HEK293T (cell line): ENCODE results near the gene DCBLD1.

Experiments
- CTCF ChIA-PET: fragments of 350-600 bp; formaldehyde crosslinking; extraction: SDS; loops from one replicate; lab custom pipeline; 2021; ENCODE audit warnings: antibody characterized with exemption, inconsistent platforms; lab: Yijun Ruan, JAX
- POLR2A ChIA-PET: fragments of 350-600 bp; formaldehyde crosslinking; extraction: SDS; loops from one replicate; lab custom pipeline; 2020; ENCODE audit warnings: antibody characterized with exemption, inconsistent platforms; lab: Yijun Ruan, JAX
- DNase-seq: peaks from one replicate; pipeline ENCODE4 v3.0.0; 2012; ENCODE audit warnings: mixed read lengths; ENCODE audit errors: extremely low spot score
- ARNT ChIP-seq: fragments of 450-650 bp; IDR thresholded peaks from 2 replicates; pipeline ENCODE4 v1.6.1; 2017; ENCODE audit warnings: mild to moderate bottlenecking
- BHLHE40 ChIP-seq: fragments of 450-650 bp; IDR thresholded peaks from 2 replicates; pipeline ENCODE4 v1.6.1; 2016; ENCODE audit warnings: mild to moderate bottlenecking, moderate library complexity, borderline replicate concordance
- CTBP1 ChIP-seq: fragments of 450-650 bp; IDR thresholded peaks from 2 replicates; pipeline ENCODE4 v1.6.1; 2016; ENCODE audit warnings: borderline replicate concordance
- ELF4 ChIP-seq: fragments of 450-650 bp; IDR thresholded peaks from 2 replicates; pipeline ENCODE4 v1.6.1; 2017; ENCODE audit warnings: antibody characterized with exemption
- FOXA1 ChIP-seq: fragments of 450-650 bp; IDR thresholded peaks from 2 replicates; pipeline ENCODE4 v1.6.1; 2016; ENCODE audit warnings: mild to moderate bottlenecking
- FOXK2 ChIP-seq: fragments of 450-650 bp; IDR thresholded peaks from 2 replicates; pipeline ENCODE4 v1.6.1; 2016; ENCODE audit warnings: mild to moderate bottlenecking
- FOXM1 ChIP-seq: fragments of 450-650 bp; IDR thresholded peaks from 2 replicates; pipeline ENCODE4 v1.6.1; 2017; ENCODE audit warnings: mild to moderate bottlenecking, borderline replicate concordance
- HDGF ChIP-seq: fragments of 450-650 bp; IDR thresholded peaks from 2 replicates; pipeline ENCODE4 v1.6.1; 2017; ENCODE audit warnings: antibody characterized with exemption, borderline replicate concordance
- L3MBTL2 ChIP-seq: fragments of 450-650 bp; conservative IDR thresholded peaks from 2 replicates; pipeline ENCODE4 v1.6.1; 2016; ENCODE audit warnings: mild to moderate bottlenecking
- LEF1 ChIP-seq: fragments of 450-650 bp; IDR thresholded peaks from 2 replicates; pipeline ENCODE4 v1.6.1; 2017; ENCODE audit warnings: mild to moderate bottlenecking, borderline replicate concordance
- NFRKB ChIP-seq: fragments of 450-650 bp; IDR thresholded peaks from 2 replicates; pipeline ENCODE4 v1.6.1; 2016; ENCODE audit warnings: mild to moderate bottlenecking, moderate library complexity
- SP1 ChIP-seq: fragments of 450-650 bp; IDR thresholded peaks from 2 replicates; pipeline ENCODE4 v1.6.1; 2017
- SUZ12 ChIP-seq: fragments of 450-650 bp; IDR thresholded peaks from 2 replicates; pipeline ENCODE4 v1.6.1; 2016; ENCODE audit warnings: mild to moderate bottlenecking
- TARDBP ChIP-seq: fragments of 450-650 bp; IDR thresholded peaks from 2 replicates; pipeline ENCODE4 v1.6.1; 2016
- ZNF384 ChIP-seq: fragments of 450-650 bp; IDR thresholded peaks from 2 replicates; pipeline ENCODE4 v1.6.1; 2016
- TF ChIP-seq, protein P1 (sequence below): fragments of 450-650 bp; IDR thresholded peaks from 2 replicates; pipeline ENCODE4 v1.6.1; 2016

Gene DCBLD1

GRCh38 chr6:117542493-117542892 lies 60.0 kb downstream of the DCBLD1 start:
- no peak for TF ChIP-seq HDGF
- no peak for TF ChIP-seq FOXA1
- TF ChIP-seq NFRKB: no peak
- TF ChIP-seq FOXK2: no peak
- TF ChIP-seq ZNF384: no peak
- TF ChIP-seq, protein P1, sequence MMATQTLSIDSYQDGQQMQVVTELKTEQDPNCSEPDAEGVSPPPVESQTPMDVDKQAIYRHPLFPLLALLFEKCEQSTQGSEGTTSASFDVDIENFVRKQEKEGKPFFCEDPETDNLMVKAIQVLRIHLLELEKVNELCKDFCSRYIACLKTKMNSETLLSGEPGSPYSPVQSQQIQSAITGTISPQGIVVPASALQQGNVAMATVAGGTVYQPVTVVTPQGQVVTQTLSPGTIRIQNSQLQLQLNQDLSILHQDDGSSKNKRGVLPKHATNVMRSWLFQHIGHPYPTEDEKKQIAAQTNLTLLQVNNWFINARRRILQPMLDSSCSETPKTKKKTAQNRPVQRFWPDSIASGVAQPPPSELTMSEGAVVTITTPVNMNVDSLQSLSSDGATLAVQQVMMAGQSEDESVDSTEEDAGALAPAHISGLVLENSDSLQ: no peak
- TF ChIP-seq ARNT: no peak
- TF ChIP-seq FOXM1: no peak
- POLR2A ChIA-PET: no interaction called here
- CTCF ChIA-PET: no interaction called here
- no peak for DNase-seq

DNA sequence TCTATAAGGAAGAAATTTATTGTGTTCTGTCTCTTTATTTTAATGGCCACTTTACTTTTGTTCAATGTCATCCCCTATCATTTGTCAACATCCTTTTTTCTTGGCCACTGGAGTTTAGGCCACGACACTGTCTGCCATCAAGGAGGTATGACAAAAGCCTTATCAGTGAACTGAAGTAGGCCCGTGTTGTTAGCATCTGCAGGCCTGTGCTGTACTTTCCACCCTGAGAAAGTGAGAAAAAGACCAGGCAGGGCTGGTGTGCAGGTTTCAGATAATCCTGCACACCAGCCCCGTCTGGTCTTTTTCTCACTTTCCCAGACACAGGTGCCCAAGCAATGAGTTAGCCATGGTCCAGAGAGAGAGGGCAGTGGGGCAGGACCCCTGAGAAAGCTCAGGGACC lies 62.2 kb downstream of the DCBLD1 start:
- POLR2A ChIA-PET: no interaction called here
- DNase-seq: no peak
- CTCF ChIA-PET: interaction anchor here (0.6 kb wide), 1 partner anchor 10 kb away, joined by 6 read pairs; no protein-coding TSS in a partner anchor
- no peak for TF ChIP-seq NFRKB
- TF ChIP-seq L3MBTL2: no peak
- TF ChIP-seq SP1: no peak
- TF ChIP-seq LEF1: no peak
- no peak for TF ChIP-seq FOXA1
- no peak for TF ChIP-seq SUZ12
- TF ChIP-seq CTBP1: no peak
- TF ChIP-seq FOXK2: no peak

- ChIA-PET POLR2A (no interaction called here), CTCF (interaction anchor here (0.6 kb wide), 1 partner anchor 10 kb away, joined by 6 read pairs; no protein-coding TSS in a partner anchor)
- DNase-seq: no peak
- TF ChIP-seq ARNT (no peak), LEF1 (no peak), FOXM1 (no peak), FOXK2 (no peak)
- TF ChIP-seq, protein P1: peak; percentile 21; the same call in 1 of the 2 replicates
Observed at GRCh38 chr6:117545161-117545595, 62.7 kb downstream of the DCBLD1 start.

DNA sequence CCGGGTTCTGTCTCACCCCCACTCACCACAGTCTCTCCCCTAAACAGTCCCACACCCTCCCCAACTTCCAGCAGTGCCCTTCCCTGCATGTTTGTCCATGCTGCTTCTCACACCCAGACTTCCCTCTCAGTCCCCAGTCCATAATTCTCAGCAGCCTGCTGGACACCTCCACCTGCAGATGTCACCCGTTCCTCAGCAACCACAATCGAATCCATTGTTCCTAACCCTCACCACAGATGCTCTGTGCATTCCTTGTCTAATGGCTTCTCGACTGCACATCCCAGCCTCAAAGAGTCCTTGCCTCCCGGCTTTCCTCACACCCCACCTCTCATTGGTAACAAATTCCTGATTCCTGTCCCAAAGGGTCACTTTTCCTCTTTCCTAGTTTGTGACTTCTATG lies 64.2 kb downstream of the DCBLD1 start:
- no peak for DNase-seq
- TF ChIP-seq BHLHE40: no peak
- TF ChIP-seq SUZ12: no peak
- TF ChIP-seq FOXK2: no peak
- CTCF ChIA-PET: interaction anchor here (0.8 kb wide), 1 partner anchor 97 kb away, joined by 3 read pairs; no protein-coding TSS in a partner anchor
- POLR2A ChIA-PET: no interaction called here

GRCh38 chr6:117547688-117548621 lies 65.5 kb downstream of the DCBLD1 start:
- POLR2A ChIA-PET: no interaction called here
- CTCF ChIA-PET: interaction anchor here (0.8 kb wide), 1 partner anchor 98 kb away, joined by 3 read pairs; no protein-coding TSS in a partner anchor
- no peak for TF ChIP-seq TARDBP
- no peak for TF ChIP-seq HDGF
- TF ChIP-seq FOXM1: no peak
- no peak for TF ChIP-seq CTBP1
- TF ChIP-seq ARNT: no peak
- TF ChIP-seq SP1: no peak
- TF ChIP-seq, protein P1: no peak
- DNase-seq: no peak

GRCh38 chr6:117548797-117549301 lies 66.4 kb downstream of the DCBLD1 start:
- no peak for TF ChIP-seq BHLHE40
- TF ChIP-seq TARDBP: no peak
- no peak for TF ChIP-seq FOXA1
- no peak for TF ChIP-seq SUZ12
- no peak for DNase-seq
- ChIA-PET POLR2A (no interaction called here), CTCF (no interaction called here)

DNA sequence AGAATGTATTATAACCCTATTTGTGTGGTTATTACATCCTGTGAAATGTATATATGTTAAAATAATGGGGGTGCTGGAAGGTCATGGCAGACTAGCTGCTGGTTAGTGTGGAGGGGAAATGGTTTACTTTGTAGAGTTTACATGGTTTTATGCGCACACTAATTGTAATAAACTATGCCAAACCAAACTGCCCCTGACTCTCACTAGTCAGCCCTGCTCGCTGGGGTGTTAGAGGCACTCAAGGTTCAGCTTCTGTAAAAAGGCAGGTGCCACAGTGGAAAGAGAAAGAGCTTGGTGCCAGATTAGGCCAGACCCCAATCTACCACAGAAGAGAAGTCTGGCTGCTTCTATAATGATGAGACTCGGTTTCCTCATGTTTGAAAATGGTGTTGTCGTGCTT lies 67.1 kb downstream of the DCBLD1 start:
- TF ChIP-seq HDGF: no peak
- TF ChIP-seq NFRKB: no peak
- no peak for TF ChIP-seq SUZ12
- no peak for TF ChIP-seq FOXK2
- no peak for TF ChIP-seq BHLHE40
- TF ChIP-seq, protein P1: no peak
- TF ChIP-seq ARNT: no peak
- no peak for TF ChIP-seq SP1
- no peak for TF ChIP-seq TARDBP
- no peak for TF ChIP-seq LEF1
- no peak for TF ChIP-seq FOXA1
- no peak for TF ChIP-seq CTBP1
- TF ChIP-seq L3MBTL2: no peak
- no peak for TF ChIP-seq FOXM1
- TF ChIP-seq ELF4: no peak
- TF ChIP-seq ZNF384: no peak
- ChIA-PET CTCF (no interaction called here), POLR2A (interaction anchor here (0.6 kb wide), 1 partner anchor 33 kb away, joined by 4 read pairs; no protein-coding TSS in a partner anchor)
- no peak for DNase-seq
